Vagina (tissue), 2 donors: ENCODE data around the gene GRAMD2A.
A peak's percentile ranks its signal among the peaks of the same experiment; 100 is the strongest.

ENCODE experiments used
- CTCF ChIP-seq, 3 experiments: fragments of 450-650 bp in 2 of 3; fragments of 200-600 bp in 1 of 3; sonication (generic) in 1 of 3; IDR thresholded peaks; one replicate each; pipeline ENCODE4 v1.5.1; 2017 to 2019; ENCODE audit warnings: antibody characterized with exemption in 3 of 3, mild to moderate bottlenecking in 2 of 3, moderate library complexity in 2 of 3
- POLR2AphosphoS5 ChIP-seq, 2 donors: sonication (generic); formaldehyde crosslinking; IDR thresholded peaks; one replicate each; pipeline ENCODE4 v1.9.0; 2017; ENCODE audit warnings: antibody characterized with exemption in 2 of 2, mild to moderate bottlenecking in 2 of 2, low read depth in 1 of 2; ENCODE audit not compliant: insufficient read depth in 1 of 2

GRCh38 chr15:72203507-72203837 lies 5.9 kb upstream of the GRAMD2A start:
- TF ChIP-seq POLR2AphosphoS5 (IDR thresholded peaks at IDR 0.05; ENCODE audit: insufficient read depth in 1 of 2, low read depth in 1 of 2): peak; percentile 49 to 64
- TF ChIP-seq CTCF (IDR thresholded peaks at IDR 0.05): no peak
